Right lobe of liver (tissue), 4 donors: Measurements from ENCODE around the gene SLC35D2.

ENCODE experiments used
- CTCF ChIP-seq, 4 donors: fragments of 200-600 bp in 3 of 4; fragments of 450-650 bp in 1 of 4; IDR thresholded peaks; one replicate each; pipeline versions ENCODE4 v1.5.1 to v1.8.0; 2016 to 2022; ENCODE audit warnings: antibody characterized with exemption in 4 of 4, mild to moderate bottlenecking in 2 of 4
- POLR2A ChIP-seq: fragments of 450-650 bp; IDR thresholded peaks from one replicate; pipeline ENCODE4 v1.6.1; 2017; ENCODE audit warnings: antibody characterized with exemption, mild to moderate bottlenecking
- donor health status: DM: no; HTN: no; CAD: no.
- donor health status: DM: no; HTN: no; CAD: no.
- donor health status: DM: no; HTN: yes; CAD: no.

GRCh38 chr9:96350866-96351265 is 32.6 kb downstream of the SLC35D2 start:
- TF ChIP-seq CTCF (IDR thresholded peaks at IDR 0.05) (no peak), POLR2A (no peak)
